ENCODE data around the gene CLMN.
"Not testable (repeated sequence)": the region's sequence is repeated elsewhere in the genome, so short reads cannot be mapped to it uniquely, and the experiment has no call there.

The CLMN gene

GRCh38 chr14:95210699-95211098, 109.0 kb downstream of the CLMN start:
- H3K27ac ChIP-seq = no peak overlapping the region
- no peak overlapping the region for H3K4me3 ChIP-seq

- H3K4me3 ChIP-seq = no peak overlapping the region
Measured at GRCh38 chr14:95208598-95208997, 111.1 kb downstream of the CLMN start.

GRCh38 chr14:95207475-95208233, 112.1 kb downstream of the CLMN start:
- no peak overlapping the region for H3K27ac ChIP-seq

More at GRCh38 chr14:95208598-95208997, 111.1 kb downstream of the CLMN start:
- no peak overlapping the region for H3K27ac ChIP-seq

GRCh38 chr14:95206534-95206933, 113.2 kb downstream of the CLMN start:
- H3K4me3 ChIP-seq = no peak overlapping the region
- no peak overlapping the region for H3K27ac ChIP-seq

More at GRCh38 chr14:95207475-95208233, 112.1 kb downstream of the CLMN start:
- H3K4me3 ChIP-seq = no peak overlapping the region

GRCh38 chr14:95204705-95205104, 115.0 kb downstream of the CLMN start:
- no peak overlapping the region for H3K4me3 ChIP-seq
- H3K27ac ChIP-seq = no peak overlapping the region

- not testable (repeated sequence) for H3K27ac ChIP-seq, H3K4me3 ChIP-seq
Measured at GRCh38 chr14:95201745-95202144, 118.0 kb downstream of the CLMN start.

- H3K4me3 ChIP-seq = no peak overlapping the region
- no peak overlapping the region for H3K27ac ChIP-seq
Measured at GRCh38 chr14:95200404-95200803, 119.3 kb downstream of the CLMN start.

- no peak overlapping the region for H3K4me3 ChIP-seq
- H3K27ac ChIP-seq = no peak overlapping the region
Measured at GRCh38 chr14:95199298-95199983, 120.3 kb downstream of the CLMN start.

GRCh38 chr14:95198320-95198719, 121.4 kb downstream of the CLMN start:
- Histone ChIP-seq H3K27ac (no peak overlapping the region), H3K4me3 (no peak overlapping the region)

GRCh38 chr14:95197551-95197950, 122.2 kb downstream of the CLMN start:
- no peak overlapping the region for H3K27ac ChIP-seq

GRCh38 chr14:95196826-95197545, 122.7 kb downstream of the CLMN start:
- H3K4me3 ChIP-seq = no peak overlapping the region
- H3K27ac ChIP-seq = no peak overlapping the region

More at GRCh38 chr14:95197551-95197950, 122.2 kb downstream of the CLMN start:
- H3K4me3 ChIP-seq = no peak overlapping the region

GRCh38 chr14:95196268-95196667, 123.4 kb downstream of the CLMN start:
- no peak overlapping the region for H3K4me3 ChIP-seq
- no peak overlapping the region for H3K27ac ChIP-seq

GRCh38 chr14:95195031-95195430, 124.7 kb downstream of the CLMN start:
- no peak overlapping the region for H3K4me3 ChIP-seq
- no peak overlapping the region for H3K27ac ChIP-seq

- Histone ChIP-seq H3K27ac (no peak overlapping the region), H3K4me3 (no peak overlapping the region)
Measured at GRCh38 chr14:95193081-95193480, 126.6 kb downstream of the CLMN start.

- Histone ChIP-seq H3K27ac (no peak overlapping the region), H3K4me3 (no peak overlapping the region)
Measured at GRCh38 chr14:95192311-95192710, 127.4 kb downstream of the CLMN start.

GRCh38 chr14:95191445-95192199, 128.1 kb downstream of the CLMN start:
- H3K27ac ChIP-seq = no peak overlapping the region
- H3K4me3 ChIP-seq = no peak overlapping the region

- H3K4me3 ChIP-seq = no peak overlapping the region
- H3K27ac ChIP-seq = no peak overlapping the region
Measured at GRCh38 chr14:95190857-95191256, 128.9 kb downstream of the CLMN start.

- Histone ChIP-seq H3K27ac (no peak overlapping the region), H3K4me3 (no peak overlapping the region)
Measured at GRCh38 chr14:95190346-95190840, 129.3 kb downstream of the CLMN start.

- no peak overlapping the region for H3K4me3 ChIP-seq
- no peak overlapping the region for H3K27ac ChIP-seq
Measured at GRCh38 chr14:95189367-95190132, 130.2 kb downstream of the CLMN start.
